DMS153 treated with DMSO at 0.1 percent for 48 hours (cell line): ENCODE measurements around the gene CREBBP.
"Not testable (repeated sequence)": the region's sequence is repeated elsewhere in the genome, so short reads cannot be mapped to it uniquely, and the experiment has no call there.

Experiments used
- DNase-seq: peaks from one replicate; lab custom pipeline; 2025; ENCODE audit not compliant: unreplicated experiment; lab: John Stamatoyannopoulos, UW

The CREBBP gene

GRCh38 chr16:3880623-3881498 is at the start of gene CREBBP:
Gene CREBBP (minus strand): TSS chr16:3880713. CDS start chr16:3879916, 797 bp downstream.
- DNase-seq = peak; percentile 67

GRCh38 chr16:3927147-3927546 is 46.6 kb upstream of the CREBBP start:
- not testable (repeated sequence) for DNase-seq

GRCh38 chr16:3924763-3925162 is 44.2 kb upstream of the CREBBP start:
- DNase-seq = no peak

- no peak for DNase-seq
Observed at GRCh38 chr16:3922241-3922640, 41.7 kb upstream of the CREBBP start.

GRCh38 chr16:3920206-3920605 is 39.7 kb upstream of the CREBBP start:
- DNase-seq = no peak

- DNase-seq = no peak
Observed at GRCh38 chr16:3919413-3919812, 38.9 kb upstream of the CREBBP start.

- no peak for DNase-seq
Observed at GRCh38 chr16:3915426-3916260, 35.1 kb upstream of the CREBBP start.

GRCh38 chr16:3912897-3913296 is 32.4 kb upstream of the CREBBP start:
- DNase-seq = no peak

GRCh38 chr16:3912373-3912772 is 31.9 kb upstream of the CREBBP start:
- no peak for DNase-seq

GRCh38 chr16:3911741-3912140 is 31.2 kb upstream of the CREBBP start:
- not testable (repeated sequence) for DNase-seq

- no peak for DNase-seq
Observed at GRCh38 chr16:3909791-3910583, 29.5 kb upstream of the CREBBP start.

- DNase-seq = no peak
Observed at GRCh38 chr16:3908951-3909437, 28.5 kb upstream of the CREBBP start.

- DNase-seq = no peak
Observed at GRCh38 chr16:3907586-3907985, 27.1 kb upstream of the CREBBP start.

GRCh38 chr16:3906363-3906762 is 25.9 kb upstream of the CREBBP start:
- DNase-seq = no peak

GRCh38 chr16:3904875-3905274 is 24.4 kb upstream of the CREBBP start:
- no peak for DNase-seq

- DNase-seq = no peak
Observed at GRCh38 chr16:3890091-3890490, 9.6 kb upstream of the CREBBP start.

- no peak for DNase-seq
Observed at GRCh38 chr16:3889059-3889458, 8.5 kb upstream of the CREBBP start.

- DNase-seq = not testable (repeated sequence)
Observed at GRCh38 chr16:3885999-3886398, 5.5 kb upstream of the CREBBP start.

- no peak for DNase-seq
Observed at GRCh38 chr16:3884398-3884797, 3.9 kb upstream of the CREBBP start.

- DNase-seq = no peak
Observed at GRCh38 chr16:3882531-3882930, 2.0 kb upstream of the CREBBP start.

- no peak for DNase-seq
Observed at GRCh38 chr16:3881499-3881990, 1.0 kb upstream of the CREBBP start.
